K562 (cell line): ENCODE measurements around the gene ENTPD3. TPM values are rescaled to one million over a fixed set of nuclear protein-coding genes. Genes with fewer than 3 reads are reported as not detected.

Source experiments
- BRF1 ChIP-seq: IDR thresholded peaks from 3 replicates; pipeline ENCODE4 v1.6.1; 2011; ENCODE audit warnings: borderline replicate concordance, mild to moderate bottlenecking; ENCODE audit not compliant: insufficient read length; ENCODE audit errors: extremely low read depth
- CEBPG ChIP-seq, 3 experiments: fragments of 200-800 bp in 1 of 3; sonication (Bioruptor generic) in 1 of 3; sonication (generic) in 1 of 3; formaldehyde crosslinking in 1 of 3; IDR thresholded peaks in 2 of 3; conservative IDR thresholded peaks in 1 of 3; 2 replicates each; pipeline versions ENCODE4 v1.6.1 to v1.8.0; 2016 to 2022; ENCODE audit warnings: missing compliant biosample characterization in 2 of 3, missing genetic modification characterization in 2 of 3, mild to moderate bottlenecking in 1 of 3, missing genetic modification reagents in 1 of 3
- HSF4 ChIP-seq: fragments of 250-450 bp; sonication (Bioruptor Pico); IDR thresholded peaks from 2 replicates; pipeline ENCODE4 v2.1.2; 2022; ENCODE audit warnings: mild to moderate bottlenecking, moderate library complexity, borderline replicate concordance
- KLF10 ChIP-seq: fragments of 250-450 bp; sonication (Bioruptor Pico); IDR thresholded peaks from 2 replicates; pipeline ENCODE4 v1.6.1; 2021; ENCODE audit warnings: matching md5 sums
- LCOR ChIP-seq: sonication (generic); formaldehyde crosslinking; IDR thresholded peaks from 2 replicates; pipeline ENCODE4 v1.8.0; 2022; ENCODE audit warnings: mild to moderate bottlenecking, missing genetic modification reagents
- NCOA1 ChIP-seq: fragments of 450-650 bp; IDR thresholded peaks from 2 replicates; pipeline ENCODE4 v1.6.1; 2016; ENCODE audit warnings: low read depth
- NCOA2 ChIP-seq, 2 experiments: fragments of 450-650 bp; IDR thresholded peaks; 2 replicates each; pipeline ENCODE4 v1.6.1; 2018; ENCODE audit warnings: mild to moderate bottlenecking in 2 of 2, moderate library complexity in 1 of 2; ENCODE audit not compliant: partially characterized antibody in 2 of 2
- NUFIP1 ChIP-seq: fragments of 450-650 bp; IDR thresholded peaks from 2 replicates; pipeline ENCODE4 v1.6.1; 2018; ENCODE audit not compliant: partially characterized antibody
- PHTF2 ChIP-seq: fragments of 250-450 bp; sonication (Bioruptor Pico); IDR thresholded peaks from 2 replicates; pipeline ENCODE4 v1.5.0; 2021; ENCODE audit warnings: mild to moderate bottlenecking
- XRCC5 ChIP-seq: fragments of 200-400 bp; formaldehyde crosslinking; IDR thresholded peaks from 2 replicates; pipeline ENCODE4 v1.6.1; 2017; ENCODE audit warnings: low read depth, mild to moderate bottlenecking, low read length
- ZNF445 ChIP-seq: fragments of 250-450 bp; sonication (Bioruptor Pico); IDR thresholded peaks from 2 replicates; pipeline ENCODE4 v1.4.0; 2020; ENCODE audit warnings: low read depth, mild to moderate bottlenecking, moderate library complexity
- ZNF586 ChIP-seq: fragments of 450-650 bp; formaldehyde crosslinking; conservative IDR thresholded peaks from 2 replicates; pipeline ENCODE4 v1.4.0; 2020; ENCODE audit warnings: mild to moderate bottlenecking, moderate library complexity
- polyA plus RNA-seq, 8 experiments: library from polyadenylated mRNA; depleted of rRNA in 4 of 8; stranded (reverse) in 5 of 8; unstranded in 3 of 8; fragments of >200 nt; fragmentation: Nextera tagmentation in 2 of 8; fragmentation: Illumina TruSeq in 1 of 8; extraction: Ambion mirVana in 2 of 8; extraction: Trizol in 1 of 8; gene quantifications; 2 replicates each; pipeline versions ENCODE4 v1.2.1 to v1.2.3, GENCODE V29; 2011 to 2014; ENCODE audit warnings: inconsistent platforms in 1 of 8, missing spikeins in 1 of 8
- total RNA-seq, 7 experiments: library from RNA; depleted of rRNA in 6 of 7; stranded (reverse); fragments of >200 nt in 6 of 7; fragmentation: Illumina TruSeq in 2 of 7; extraction: Trizol in 2 of 7; gene quantifications; 2 replicates each; pipeline versions ENCODE4 v1.2.1 to v1.2.3, GENCODE V29; 2011 to 2021; ENCODE audit warnings: low replicate concordance in 1 of 7
- TF ChIP-seq, protein P1 (sequence below): fragments of 250-450 bp; sonication (Bioruptor Pico); IDR thresholded peaks from 2 replicates; pipeline ENCODE4 v1.5.0; 2021; ENCODE audit warnings: mild to moderate bottlenecking, borderline replicate concordance
- TF ChIP-seq, protein P2 (sequence below): IDR thresholded peaks from 3 replicates; pipeline ENCODE4 v1.6.1; 2011; ENCODE audit warnings: borderline replicate concordance, mild to moderate bottlenecking; ENCODE audit not compliant: insufficient read length, insufficient read depth
- TF ChIP-seq, protein P3 (sequence below): fragments of 150-350 bp; conservative IDR thresholded peaks from 2 replicates; pipeline ENCODE4 v1.6.1; 2014; ENCODE audit warnings: low read length
- TF ChIP-seq, protein P4 (sequence below): fragments of 250-450 bp; sonication (Bioruptor Pico); IDR thresholded peaks from 2 replicates; pipeline ENCODE4 v1.9.0; 2021; ENCODE audit warnings: mild to moderate bottlenecking
- TF ChIP-seq, protein P5 (sequence below): fragments of 450-650 bp; IDR thresholded peaks from 2 replicates; pipeline ENCODE4 v1.7.0; 2016; ENCODE audit warnings: borderline replicate concordance

The ENTPD3 gene
- total and polyA plus RNA-seq, 9 of the 15 experiments (the other 6 are each of a cell fraction or from before 2014, with no cell fraction given) = 0.23 to 2.1 (median 0.58) TPM

DNA sequence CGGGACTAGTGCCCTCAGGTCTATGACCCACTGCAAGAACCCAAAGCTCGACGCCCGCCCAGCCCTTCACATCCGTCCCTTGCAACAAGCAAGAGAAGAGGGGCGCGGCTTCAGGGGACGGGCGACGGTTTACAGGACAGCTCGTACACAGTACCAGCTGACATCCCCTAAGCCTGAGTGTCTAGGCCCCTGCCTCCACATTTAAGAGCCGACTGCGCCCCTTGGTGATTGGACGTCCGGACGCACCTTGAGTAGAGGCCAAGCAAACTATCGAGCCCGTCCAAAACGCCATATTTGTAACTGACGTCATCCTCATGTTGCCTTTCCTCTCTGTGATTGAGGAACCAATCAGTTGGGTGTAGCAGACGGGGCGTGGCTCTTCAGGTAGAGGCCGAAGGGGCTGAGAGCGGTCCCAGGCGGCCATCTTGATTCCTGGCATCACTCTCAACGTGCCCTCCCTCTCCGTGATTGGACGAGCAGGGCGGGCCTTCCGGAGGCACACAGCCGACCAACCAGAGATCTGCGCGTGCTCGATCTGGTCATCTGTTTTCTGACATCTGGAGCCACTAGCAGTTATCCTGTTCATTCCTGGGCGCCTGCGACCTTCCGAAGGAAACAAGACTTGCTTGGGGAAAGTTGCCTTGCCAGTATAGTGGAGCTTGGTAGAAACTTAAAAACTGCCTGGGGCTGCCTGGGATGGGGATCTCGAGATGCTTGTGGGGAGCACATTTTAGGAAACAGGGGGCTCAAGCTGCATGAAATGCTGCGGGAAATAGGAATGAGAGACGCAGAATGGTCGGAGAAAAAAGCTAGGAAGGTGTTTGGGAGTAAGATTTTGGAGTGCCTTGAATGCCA, 66.1 kb downstream of the ENTPD3 start (continued):
- TF ChIP-seq, protein P1, sequence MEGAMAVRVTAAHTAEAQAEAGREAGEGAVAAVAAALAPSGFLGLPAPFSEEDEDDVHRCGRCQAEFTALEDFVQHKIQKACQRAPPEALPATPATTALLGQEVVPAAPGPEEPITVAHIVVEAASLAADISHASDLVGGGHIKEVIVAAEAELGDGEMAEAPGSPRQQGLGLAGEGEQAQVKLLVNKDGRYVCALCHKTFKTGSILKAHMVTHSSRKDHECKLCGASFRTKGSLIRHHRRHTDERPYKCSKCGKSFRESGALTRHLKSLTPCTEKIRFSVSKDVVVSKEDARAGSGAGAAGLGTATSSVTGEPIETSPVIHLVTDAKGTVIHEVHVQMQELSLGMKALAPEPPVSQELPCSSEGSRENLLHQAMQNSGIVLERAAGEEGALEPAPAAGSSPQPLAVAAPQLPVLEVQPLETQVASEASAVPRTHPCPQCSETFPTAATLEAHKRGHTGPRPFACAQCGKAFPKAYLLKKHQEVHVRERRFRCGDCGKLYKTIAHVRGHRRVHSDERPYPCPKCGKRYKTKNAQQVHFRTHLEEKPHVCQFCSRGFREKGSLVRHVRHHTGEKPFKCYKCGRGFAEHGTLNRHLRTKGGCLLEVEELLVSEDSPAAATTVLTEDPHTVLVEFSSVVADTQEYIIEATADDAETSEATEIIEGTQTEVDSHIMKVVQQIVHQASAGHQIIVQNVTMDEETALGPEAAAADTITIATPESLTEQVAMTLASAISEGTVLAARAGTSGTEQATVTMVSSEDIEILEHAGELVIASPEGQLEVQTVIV = no peak
- TF ChIP-seq NCOA1 (no peak), ZNF586 (CRISPR knock-in tag) (no peak), LCOR (CRISPR knock-in tag) (peak; percentile 94), CEBPG (CRISPR knock-in tag; IDR thresholded peaks at IDR 0.05) (no peak; the same call in 1 of the 2 replicates), CEBPG (tag; conservative IDR thresholded peaks at IDR 0.05 in 1 of 2, IDR thresholded peaks at IDR 0.05 in 1 of 2) (no peak), HSF4 (CRISPR knock-in tag) (no peak), BRF1 (no peak), PHTF2 (no peak), NCOA2 (IDR thresholded peaks at IDR 0.05; ENCODE audit: partially characterized antibody in 2 of 2) (no peak), XRCC5 (0 out of 2 replicates have a peak, but pooled peaks have one; percentile 14), NUFIP1 (no peak), ZNF445 (CRISPR knock-in tag) (no peak), KLF10 (CRISPR knock-in tag) (no peak)
- TF ChIP-seq, protein P2, sequence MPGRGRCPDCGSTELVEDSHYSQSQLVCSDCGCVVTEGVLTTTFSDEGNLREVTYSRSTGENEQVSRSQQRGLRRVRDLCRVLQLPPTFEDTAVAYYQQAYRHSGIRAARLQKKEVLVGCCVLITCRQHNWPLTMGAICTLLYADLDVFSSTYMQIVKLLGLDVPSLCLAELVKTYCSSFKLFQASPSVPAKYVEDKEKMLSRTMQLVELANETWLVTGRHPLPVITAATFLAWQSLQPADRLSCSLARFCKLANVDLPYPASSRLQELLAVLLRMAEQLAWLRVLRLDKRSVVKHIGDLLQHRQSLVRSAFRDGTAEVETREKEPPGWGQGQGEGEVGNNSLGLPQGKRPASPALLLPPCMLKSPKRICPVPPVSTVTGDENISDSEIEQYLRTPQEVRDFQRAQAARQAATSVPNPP = no peak
- TF ChIP-seq, protein P3, sequence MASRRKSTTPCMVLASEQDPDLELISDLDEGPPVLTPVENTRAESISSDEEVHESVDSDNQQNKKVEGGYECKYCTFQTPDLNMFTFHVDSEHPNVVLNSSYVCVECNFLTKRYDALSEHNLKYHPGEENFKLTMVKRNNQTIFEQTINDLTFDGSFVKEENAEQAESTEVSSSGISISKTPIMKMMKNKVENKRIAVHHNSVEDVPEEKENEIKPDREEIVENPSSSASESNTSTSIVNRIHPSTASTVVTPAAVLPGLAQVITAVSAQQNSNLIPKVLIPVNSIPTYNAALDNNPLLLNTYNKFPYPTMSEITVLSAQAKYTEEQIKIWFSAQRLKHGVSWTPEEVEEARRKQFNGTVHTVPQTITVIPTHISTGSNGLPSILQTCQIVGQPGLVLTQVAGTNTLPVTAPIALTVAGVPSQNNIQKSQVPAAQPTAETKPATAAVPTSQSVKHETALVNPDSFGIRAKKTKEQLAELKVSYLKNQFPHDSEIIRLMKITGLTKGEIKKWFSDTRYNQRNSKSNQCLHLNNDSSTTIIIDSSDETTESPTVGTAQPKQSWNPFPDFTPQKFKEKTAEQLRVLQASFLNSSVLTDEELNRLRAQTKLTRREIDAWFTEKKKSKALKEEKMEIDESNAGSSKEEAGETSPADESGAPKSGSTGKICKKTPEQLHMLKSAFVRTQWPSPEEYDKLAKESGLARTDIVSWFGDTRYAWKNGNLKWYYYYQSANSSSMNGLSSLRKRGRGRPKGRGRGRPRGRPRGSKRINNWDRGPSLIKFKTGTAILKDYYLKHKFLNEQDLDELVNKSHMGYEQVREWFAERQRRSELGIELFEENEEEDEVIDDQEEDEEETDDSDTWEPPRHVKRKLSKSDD = no peak
- TF ChIP-seq, protein P4, sequence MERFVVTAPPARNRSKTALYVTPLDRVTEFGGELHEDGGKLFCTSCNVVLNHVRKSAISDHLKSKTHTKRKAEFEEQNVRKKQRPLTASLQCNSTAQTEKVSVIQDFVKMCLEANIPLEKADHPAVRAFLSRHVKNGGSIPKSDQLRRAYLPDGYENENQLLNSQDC (CRISPR knock-in tag) = 0 out of 2 replicates have a peak, but pooled peaks have one; percentile 19
- TF ChIP-seq, protein P5, sequence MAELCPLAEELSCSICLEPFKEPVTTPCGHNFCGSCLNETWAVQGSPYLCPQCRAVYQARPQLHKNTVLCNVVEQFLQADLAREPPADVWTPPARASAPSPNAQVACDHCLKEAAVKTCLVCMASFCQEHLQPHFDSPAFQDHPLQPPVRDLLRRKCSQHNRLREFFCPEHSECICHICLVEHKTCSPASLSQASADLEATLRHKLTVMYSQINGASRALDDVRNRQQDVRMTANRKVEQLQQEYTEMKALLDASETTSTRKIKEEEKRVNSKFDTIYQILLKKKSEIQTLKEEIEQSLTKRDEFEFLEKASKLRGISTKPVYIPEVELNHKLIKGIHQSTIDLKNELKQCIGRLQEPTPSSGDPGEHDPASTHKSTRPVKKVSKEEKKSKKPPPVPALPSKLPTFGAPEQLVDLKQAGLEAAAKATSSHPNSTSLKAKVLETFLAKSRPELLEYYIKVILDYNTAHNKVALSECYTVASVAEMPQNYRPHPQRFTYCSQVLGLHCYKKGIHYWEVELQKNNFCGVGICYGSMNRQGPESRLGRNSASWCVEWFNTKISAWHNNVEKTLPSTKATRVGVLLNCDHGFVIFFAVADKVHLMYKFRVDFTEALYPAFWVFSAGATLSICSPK = no peak
